ENCODE measurements around the gene CLRN2. TPM values are rescaled to one million over a fixed set of nuclear protein-coding genes. Genes with fewer than 3 reads are reported as not detected.
"Not testable (repeated sequence)": the region's sequence is repeated elsewhere in the genome, so short reads cannot be mapped to it uniquely, and the experiment has no call there.

CLRN2 gene
- total RNA-seq, 4 donors from 2014 or later: not detected

DNA sequence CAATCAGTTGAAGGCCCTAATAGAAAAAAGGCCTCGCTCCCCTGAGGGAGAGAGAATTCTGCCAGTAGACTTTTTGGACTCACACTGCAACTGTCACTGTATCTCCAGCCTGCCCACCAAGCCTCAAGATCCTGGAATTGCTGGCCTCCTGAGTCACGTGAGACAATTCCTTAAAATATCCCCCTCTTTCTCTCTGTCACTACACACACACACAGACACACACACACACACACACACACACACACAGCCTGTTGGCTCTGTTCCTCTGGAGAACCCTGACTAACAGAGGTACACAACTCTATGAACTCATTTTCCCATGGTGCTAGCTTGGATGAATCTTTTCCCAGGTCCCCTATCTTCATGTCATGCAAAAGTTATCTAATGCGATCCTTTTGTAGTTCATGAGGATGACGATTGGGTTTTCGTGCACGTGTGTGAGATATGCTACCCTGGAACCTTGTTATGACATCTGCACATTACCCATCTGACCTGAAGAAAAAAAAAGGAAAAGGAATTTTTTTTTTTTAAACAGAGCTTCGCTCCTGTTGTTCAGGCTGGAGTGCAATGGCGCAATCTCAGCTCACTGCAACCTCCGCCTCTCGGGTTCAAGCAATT lies 13.7 kb downstream of the CLRN2 start:
- H3K4me3 ChIP-seq (ENCODE audit: low read depth, poor library complexity, severe bottlenecking): no peak overlapping the region
- no peak for TF ChIP-seq POLR2A (IDR thresholded peaks at IDR 0.05)
- TF ChIP-seq CTCF (IDR thresholded peaks at IDR 0.05): no peak
- WGBS, 2 donors: 87 to 88% methylated on average over 10 of the region's 10 CpGs
- DNase-seq (ENCODE audit: low spot score in 2 of 2): no peak
- intact Hi-C loops (cut with DNase I; ENCODE audit: low total_unique reads): no loop called here

DNA sequence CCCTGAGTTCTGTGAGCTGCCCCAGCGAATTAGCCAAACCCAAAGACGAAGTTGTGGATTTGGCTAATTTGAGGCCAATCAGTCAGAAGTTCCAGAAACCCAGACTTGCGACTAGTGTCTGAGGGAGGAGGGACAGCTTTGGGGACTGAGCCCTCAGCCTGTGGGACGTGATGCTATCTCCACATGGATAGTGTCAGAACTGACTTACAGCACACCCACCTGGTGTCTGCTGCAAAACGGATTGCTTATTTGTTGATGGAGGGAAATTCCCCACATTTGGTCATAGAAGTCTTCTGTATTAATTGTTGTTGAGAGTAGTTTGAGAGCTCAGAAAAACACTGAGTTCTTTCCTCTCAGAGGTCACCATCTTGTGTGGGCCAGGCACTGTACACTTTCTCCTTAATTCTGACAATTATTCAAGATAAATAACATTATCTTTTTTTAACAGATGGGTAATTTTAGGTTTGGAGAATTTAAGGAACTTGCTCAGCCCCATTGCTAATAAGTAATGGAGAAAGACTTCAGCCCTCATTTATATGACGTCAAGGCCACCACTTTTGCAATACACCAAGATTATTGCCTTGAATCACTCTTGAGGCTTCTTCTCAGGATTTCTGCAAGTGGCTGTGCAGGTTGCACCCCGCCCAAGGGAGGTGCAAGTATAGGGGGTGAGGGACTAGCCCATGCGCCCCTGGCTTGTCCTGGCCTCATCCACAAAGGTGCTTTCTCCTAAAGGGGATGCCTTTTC lies 16.7 kb downstream of the CLRN2 start:
- intact Hi-C loops (cut with DNase I; ENCODE audit: low total_unique reads): no loop called here
- WGBS, 2 donors: 56 to 71% methylated on average over 8 of the region's 8 CpGs
- no peak for DNase-seq (ENCODE audit: low spot score in 2 of 2)
- TF ChIP-seq CTCF (IDR thresholded peaks at IDR 0.05): no peak
- TF ChIP-seq POLR2A (IDR thresholded peaks at IDR 0.05): no peak
- H3K4me3 ChIP-seq (ENCODE audit: low read depth, poor library complexity, severe bottlenecking): no peak overlapping the region

DNA sequence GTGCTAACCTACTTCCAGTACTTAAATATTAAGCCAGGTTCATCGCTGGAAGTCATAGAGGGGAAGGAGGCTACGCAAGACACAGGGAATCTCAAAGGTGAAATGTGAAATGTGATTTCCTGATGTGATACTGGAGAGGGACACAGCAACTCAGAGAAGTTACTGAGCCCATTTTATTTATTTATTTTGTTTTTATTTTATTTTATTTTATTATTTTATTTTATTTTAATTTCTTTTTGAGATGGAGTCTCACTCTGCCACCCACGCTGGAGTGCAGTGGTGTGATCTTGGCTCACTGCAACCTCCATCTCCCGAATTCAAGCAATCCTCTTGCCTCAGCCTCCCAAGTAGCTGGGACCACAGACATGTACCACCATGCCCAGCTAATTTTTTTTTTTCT lies 19.7 kb downstream of the CLRN2 start:
- no peak for DNase-seq (ENCODE audit: low spot score in 2 of 2)
- WGBS, 2 donors: 95% methylated on average over 4 of the region's 4 CpGs
- H3K4me3 ChIP-seq (ENCODE audit: low read depth, poor library complexity, severe bottlenecking): no peak overlapping the region
- intact Hi-C loops (cut with DNase I; ENCODE audit: low total_unique reads): no loop called here
- no peak for TF ChIP-seq POLR2A (IDR thresholded peaks at IDR 0.05)
- no peak for TF ChIP-seq CTCF (IDR thresholded peaks at IDR 0.05)

GRCh38 chr4:17535242-17535641 lies 20.3 kb downstream of the CLRN2 start:
- no peak for TF ChIP-seq POLR2A (IDR thresholded peaks at IDR 0.05)
- no peak for TF ChIP-seq CTCF (IDR thresholded peaks at IDR 0.05)
- DNase-seq (ENCODE audit: low spot score in 2 of 2): no peak
- WGBS, 2 donors: 69 to 74% methylated on average over 4 of the region's 4 CpGs
- no peak overlapping the region for H3K4me3 ChIP-seq (ENCODE audit: low read depth, poor library complexity, severe bottlenecking)
- intact Hi-C loops (cut with DNase I; ENCODE audit: low total_unique reads): no loop called here

- intact Hi-C loops (cut with DNase I; ENCODE audit: low total_unique reads): no loop called here
- TF ChIP-seq POLR2A (IDR thresholded peaks at IDR 0.05) (no peak), CTCF (IDR thresholded peaks at IDR 0.05) (no peak)
- no peak overlapping the region for H3K4me3 ChIP-seq (ENCODE audit: low read depth, poor library complexity, severe bottlenecking)
- DNase-seq (ENCODE audit: low spot score in 2 of 2): no peak
- 76 to 81% methylated on average over 3 of the region's 3 CpGs for WGBS, 2 donors
These were observed 20.9 kb downstream of the CLRN2 start for GRCh38 chr4:17535906-17536305.

DNA sequence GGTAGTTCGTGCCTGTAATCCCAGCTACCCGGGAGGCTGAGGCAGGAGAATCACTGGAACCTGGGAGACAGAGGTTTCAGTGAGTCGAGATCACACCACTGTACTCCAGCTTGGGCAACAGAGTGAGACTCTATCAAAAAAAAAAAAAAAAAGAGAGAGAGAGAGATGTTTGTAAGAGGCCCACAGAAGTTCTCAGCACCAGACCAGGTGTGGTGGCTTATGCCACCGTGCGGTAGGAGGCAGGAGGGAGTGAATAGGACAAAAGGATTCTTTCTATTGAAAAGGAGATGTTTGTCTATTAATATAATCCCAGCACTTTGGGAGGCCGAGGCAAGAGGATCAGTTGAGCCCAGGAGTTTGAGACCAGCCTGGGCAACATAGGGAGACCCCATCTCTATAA lies 22.1 kb downstream of the CLRN2 start:
- intact Hi-C loops (cut with DNase I; ENCODE audit: low total_unique reads); H3K4me3 ChIP-seq (ENCODE audit: low read depth, poor library complexity, severe bottlenecking); DNase-seq (ENCODE audit: low spot score in 2 of 2): not testable (repeated sequence)
- 88 to 90% methylated on average over 6 of the region's 6 CpGs for WGBS, 2 donors

All from lower leg skin (tissue), 4 donors.